ENCODE results near the gene PLEK2.

PLEK2 gene

DNA sequence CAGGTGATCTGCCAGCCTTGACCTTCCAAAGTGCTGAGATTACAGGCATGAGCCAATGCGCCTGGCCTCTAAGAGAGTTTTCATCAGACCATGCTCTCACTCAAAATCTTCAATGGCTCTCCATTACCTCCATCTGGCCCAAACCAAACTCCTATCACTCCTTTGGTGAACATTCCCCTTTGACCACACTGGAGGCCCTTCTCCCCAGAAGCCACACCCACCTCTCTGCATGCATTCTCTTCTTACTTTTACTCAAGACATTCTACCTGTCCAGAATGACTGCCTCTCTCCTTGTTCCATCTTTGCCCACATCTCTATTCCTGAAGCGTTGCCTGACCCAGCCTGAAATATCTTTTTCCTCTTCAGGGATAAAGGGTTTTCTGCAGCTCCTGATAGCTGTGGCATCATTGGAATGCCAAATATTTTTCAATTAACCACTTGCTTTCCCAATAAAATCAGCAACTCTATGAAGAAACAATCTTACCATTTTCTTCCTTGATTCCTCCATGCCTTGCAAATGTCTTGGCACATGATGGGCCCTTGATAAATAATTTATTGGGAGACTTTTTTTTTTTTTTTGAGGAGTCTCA, 15.5 kb downstream of the PLEK2 start:
- DNase-seq, result no peak

GRCh38 chr14:67395876-67396189, 16.1 kb downstream of the PLEK2 start:
- no peak for DNase-seq

DNA sequence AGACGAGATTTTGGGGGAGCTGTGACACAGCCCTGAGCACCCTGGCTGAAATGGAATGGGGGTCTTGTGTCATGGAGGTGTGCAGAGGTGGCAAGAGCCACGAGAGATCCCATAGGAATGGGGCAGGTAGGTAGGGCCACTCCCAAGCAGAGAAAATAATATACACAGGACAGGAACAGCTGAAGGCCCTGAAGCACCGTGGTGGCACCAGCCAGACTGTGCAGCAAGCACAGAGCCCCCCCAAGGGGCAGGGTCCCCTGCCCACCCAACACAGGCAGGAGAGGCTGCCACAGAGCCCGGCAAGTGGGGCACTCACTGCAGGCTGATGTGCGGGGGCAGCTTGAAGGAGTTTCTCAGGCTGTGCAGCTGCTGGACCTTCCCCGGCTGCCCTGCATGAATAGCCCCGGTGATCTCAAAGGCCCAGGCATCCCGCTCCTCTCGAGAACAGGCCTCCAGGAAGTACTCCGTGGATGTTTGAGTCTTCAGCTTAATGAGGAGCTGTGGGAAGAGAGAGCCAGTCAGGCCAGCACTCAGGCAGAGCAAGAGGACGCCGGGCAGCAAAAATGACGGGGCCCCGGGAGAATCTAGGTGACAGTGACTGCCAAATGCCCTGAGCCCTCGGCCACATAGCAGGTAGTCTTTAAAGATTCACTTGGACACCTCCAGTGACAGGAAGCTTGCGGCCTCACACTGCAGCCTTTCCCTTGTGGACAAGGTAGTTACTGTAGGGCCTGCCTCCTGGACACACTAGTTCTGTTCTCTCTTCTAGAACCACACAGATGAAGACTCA, 16.7 kb downstream of the PLEK2 start:
- no peak for DNase-seq

- DNase-seq, result no peak
Measured at GRCh38 chr14:67393689-67394088, 18.3 kb downstream of the PLEK2 start.

DNA sequence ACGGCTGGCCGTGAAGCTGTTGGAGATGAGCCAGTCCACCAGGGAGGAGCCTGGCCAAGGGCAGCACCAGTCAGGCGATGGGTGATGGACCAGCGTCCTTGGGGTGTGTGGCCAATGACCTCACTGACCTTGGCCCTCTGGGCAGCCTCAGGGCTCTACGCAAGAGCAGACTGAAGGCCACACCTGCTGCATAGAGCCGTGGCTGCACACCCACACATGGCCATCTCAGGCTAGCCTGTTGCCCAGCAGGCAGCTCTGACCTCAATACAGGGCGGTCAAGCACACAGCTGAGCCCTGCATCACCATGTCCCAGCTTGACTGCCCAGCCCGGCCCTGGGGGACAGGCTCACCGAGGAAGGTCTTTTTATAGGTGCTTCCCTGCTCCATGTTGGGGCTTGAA, 19.2 kb downstream of the PLEK2 start:
- DNase-seq, result no peak

GRCh38 chr14:67392123-67392522, 19.8 kb downstream of the PLEK2 start:
- no peak for DNase-seq

DNA sequence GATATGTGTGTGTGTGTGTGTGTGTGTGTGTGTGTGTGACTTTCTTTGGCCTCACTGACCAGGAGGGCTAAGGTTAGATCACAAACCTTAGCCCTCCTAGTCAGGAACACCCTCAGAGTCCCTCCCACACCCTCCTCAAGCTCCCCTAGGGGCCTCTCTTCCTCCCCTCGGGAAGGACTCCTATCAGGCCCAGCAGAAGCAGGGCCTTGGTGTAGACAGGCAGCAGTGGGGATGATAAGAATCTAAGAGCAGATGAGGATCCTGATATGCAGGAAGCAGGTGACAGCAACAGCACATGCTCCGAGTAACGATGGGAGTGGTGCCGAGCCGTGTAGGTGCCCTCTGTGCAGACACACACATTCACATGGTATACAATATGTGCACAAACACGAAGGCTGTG, 20.7 kb downstream of the PLEK2 start:
- no peak for DNase-seq

GRCh38 chr14:67389811-67390534, 22.0 kb downstream of the PLEK2 start:
- DNase-seq, result no peak

GRCh38 chr14:67389275-67389674, 22.7 kb downstream of the PLEK2 start:
- DNase-seq, result no peak

GRCh38 chr14:67387195-67387594, 24.8 kb downstream of the PLEK2 start:
- no peak for DNase-seq

GRCh38 chr14:67385618-67386017, 26.3 kb downstream of the PLEK2 start:
- no peak for DNase-seq

GRCh38 chr14:67385120-67385519, 26.8 kb downstream of the PLEK2 start:
- no peak for DNase-seq

DNA sequence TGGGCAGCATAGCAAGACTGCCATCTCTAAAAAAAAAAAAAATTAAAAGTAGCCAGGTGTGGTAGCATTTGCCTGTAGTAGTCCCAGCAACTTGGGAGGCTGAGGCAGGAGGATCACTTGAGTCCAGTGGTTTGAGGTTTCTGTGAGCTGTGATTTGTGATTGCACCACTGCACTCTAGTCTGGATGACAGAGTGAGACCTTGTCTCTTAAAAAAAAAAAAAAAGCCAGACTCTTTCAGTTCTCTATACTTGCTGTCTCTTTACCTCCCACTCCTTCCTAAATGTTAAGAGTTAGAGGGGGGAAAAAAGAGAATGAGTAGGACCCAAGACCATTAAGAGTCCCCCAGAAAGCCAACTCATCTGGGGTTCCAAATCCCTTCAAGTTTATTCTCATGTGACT, 34.0 kb downstream of the PLEK2 start:
- no peak for DNase-seq

- DNase-seq, result no peak
Measured at GRCh38 chr14:67373347-67373746, 38.6 kb downstream of the PLEK2 start.

GRCh38 chr14:67372833-67373232, 39.1 kb downstream of the PLEK2 start:
- no peak for DNase-seq

GRCh38 chr14:67371247-67372148, 40.5 kb downstream of the PLEK2 start:
- no peak for DNase-seq

DNA sequence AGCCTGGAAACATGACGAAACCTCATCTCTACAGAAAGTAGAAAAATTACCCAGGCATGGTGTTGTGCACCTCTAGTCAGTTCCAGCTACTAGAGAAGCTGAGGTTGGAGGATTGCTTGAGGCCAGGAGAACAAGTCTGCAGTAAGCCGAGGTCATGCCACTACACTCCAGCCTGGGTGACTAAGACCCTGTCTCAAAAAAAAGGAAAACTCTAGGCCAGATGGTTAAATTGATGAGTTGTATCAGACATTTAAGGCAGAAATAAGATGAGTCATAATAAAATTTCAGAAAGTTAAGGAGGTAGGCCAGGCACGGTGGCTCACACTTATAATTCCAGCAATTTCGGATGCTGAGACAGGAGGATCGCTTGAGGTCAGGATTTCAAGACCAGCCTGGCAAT, 41.1 kb downstream of the PLEK2 start:
- DNase-seq, result no peak

- DNase-seq, result no peak
Measured at GRCh38 chr14:67365476-67365875, 46.5 kb downstream of the PLEK2 start.

DNA sequence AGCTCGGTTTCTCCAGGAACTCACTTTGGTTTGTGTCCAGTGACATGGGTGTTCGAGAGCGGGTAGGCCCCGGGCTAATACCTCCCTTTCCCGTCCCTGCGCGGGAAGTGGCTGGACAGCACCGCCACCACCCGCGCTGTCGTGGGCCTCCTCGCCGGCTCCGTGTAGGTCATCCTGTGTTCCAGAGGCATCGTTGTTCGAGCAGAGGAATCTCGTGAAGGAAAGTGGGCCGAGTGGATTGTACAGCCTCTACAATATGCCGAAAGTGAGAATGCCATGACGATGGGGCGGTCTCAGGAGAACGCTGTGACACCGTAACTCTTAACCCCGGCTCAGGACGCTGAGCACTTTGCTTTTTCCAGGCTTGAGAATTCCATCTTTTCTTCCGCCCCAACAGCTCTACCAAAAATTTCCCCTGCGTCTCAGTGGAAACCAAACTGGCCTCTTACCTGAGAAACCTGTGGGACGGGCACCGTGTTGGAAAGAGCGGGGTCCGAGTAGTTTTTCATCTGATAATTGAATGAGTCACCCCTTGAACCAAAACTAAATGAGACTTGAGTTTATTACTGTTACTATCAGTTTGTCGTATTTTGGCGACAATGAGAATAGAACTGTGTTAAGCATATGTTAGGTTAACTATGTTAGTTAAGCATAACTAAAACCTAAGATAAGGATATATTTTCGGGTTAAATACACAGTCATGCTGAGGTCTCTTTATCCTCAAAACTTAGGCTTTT, 51.3 kb downstream of the PLEK2 start:
- DNase-seq, result peak; percentile 35

DNA sequence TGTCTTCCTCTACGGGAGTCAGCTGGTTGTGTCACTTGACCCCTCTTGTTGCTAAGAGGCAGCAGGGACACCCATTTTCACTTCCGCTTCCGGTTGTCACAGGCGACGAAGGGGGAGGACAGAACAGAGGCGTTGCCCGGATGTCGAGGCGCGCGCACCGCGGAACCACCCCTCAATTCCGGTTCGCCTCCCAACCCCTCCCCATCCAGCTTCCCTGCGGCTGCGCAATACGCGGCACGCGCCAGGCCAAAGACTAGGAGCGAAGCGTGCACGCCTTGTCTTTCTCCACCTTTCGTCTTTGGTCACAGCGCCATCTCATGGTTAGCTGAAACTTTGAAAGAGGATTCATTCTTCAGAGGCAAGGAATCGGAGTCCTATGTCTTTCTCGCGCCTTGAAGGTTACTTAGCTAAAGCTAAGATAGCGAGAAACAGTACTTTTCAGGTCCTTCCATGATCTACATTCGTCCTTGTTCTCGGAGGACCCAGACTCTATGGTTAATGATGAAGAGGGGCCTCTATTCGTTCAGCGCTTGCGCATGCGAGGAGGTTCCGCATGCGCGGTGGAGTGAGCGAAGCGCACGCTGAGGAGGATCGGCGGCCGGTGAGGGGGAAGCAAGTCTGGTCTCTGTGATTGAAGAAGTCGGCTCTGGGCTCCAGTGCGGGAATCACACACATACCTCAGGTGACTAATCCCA, 52.0 kb downstream of the PLEK2 start, which contains the start of the genes ATP6V1D and EIF2S1:
ATP6V1D (minus strand) TSS at position 30 of the 695 bp plus-strand sequence. CDS start 106 bp downstream, outside the sequence.
EIF2S1 (plus strand) TSS at position 554 of the 695 bp plus-strand sequence. CDS start 4,440 bp downstream, outside the sequence.
- peak; percentile 98 for DNase-seq

Measured in stimulated activated CD4-positive, alpha-beta T cell treated with anti-CD3 and anti-CD28 coated beads, Interleukin-12 subunit alpha, Interleukin-12 subunit beta, amount 100 ng/mL, for 4 hours (primary cell).